T-helper 1 cell treated with Interleukin-12 subunit alpha and Interleukin-12 subunit beta and Interleukin-4 antibody, amounts not matched to agents 30 ng/mL and 1 ng/mL, for 36 hours (primary cell): ENCODE measurements around the gene COL15A1. TPM values are rescaled to one million over a fixed set of nuclear protein-coding genes. Genes with fewer than 3 reads are reported as not detected.

Experiments
- intact Hi-C: fragments of 100-400 bp; cut with micrococcal nuclease; formaldehyde crosslinking; loops from one replicate; pipeline ENCODE4 v1.15.1; 2024
- total RNA-seq: library from RNA; stranded (reverse); gene quantifications from 2 replicates; pipeline ENCODE4 v1.2.3, GENCODE V29; 2022

COL15A1 gene
- total RNA-seq, 1 donor from 2014 or later, result 0.51 TPM

GRCh38 chr9:98992107-98992884 lies 48.6 kb downstream of the COL15A1 start:
- intact Hi-C loops, result no loop called here

DNA sequence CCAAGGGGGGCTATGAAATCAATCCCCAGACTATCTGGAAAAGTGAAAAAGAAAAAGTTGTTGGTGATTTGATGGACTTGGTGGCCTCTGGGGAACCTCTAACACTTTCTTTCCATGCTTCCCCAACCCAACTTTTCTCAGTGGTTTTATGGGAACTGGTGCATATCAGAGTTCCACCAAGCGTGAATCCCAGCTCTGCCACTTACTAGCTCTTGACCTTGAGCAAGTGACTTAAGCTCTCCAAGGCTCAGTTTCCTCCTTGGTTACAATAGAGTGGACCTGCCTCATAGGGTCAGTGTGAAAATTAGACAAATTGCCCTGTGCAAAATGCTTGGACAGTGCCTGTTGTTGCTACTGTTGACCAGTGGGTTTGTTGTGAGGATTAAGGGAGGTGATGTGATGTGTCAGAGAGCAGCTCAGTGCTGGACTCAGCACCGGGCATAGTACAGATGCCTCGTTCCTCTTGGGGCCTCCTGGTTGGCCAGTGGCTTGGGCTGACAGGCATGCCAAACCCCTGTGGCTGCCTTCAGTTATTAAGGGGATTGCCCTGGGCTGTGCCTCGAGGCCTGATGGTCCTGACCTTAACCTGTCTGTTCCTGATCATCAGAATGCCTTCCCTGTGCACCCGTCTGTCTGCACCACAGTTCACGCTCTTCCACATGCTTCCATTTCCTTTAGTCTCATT lies 49.3 kb downstream of the COL15A1 start:
- intact Hi-C loops, result no loop called here

- intact Hi-C loops, result no loop called here
Measured at GRCh38 chr9:98993570-98993945, 49.9 kb downstream of the COL15A1 start.

- intact Hi-C loops, result no loop called here
Measured at GRCh38 chr9:98994172-98995058, 50.7 kb downstream of the COL15A1 start.

GRCh38 chr9:98995059-98995671 lies 51.5 kb downstream of the COL15A1 start:
- intact Hi-C loops, result no loop called here

DNA sequence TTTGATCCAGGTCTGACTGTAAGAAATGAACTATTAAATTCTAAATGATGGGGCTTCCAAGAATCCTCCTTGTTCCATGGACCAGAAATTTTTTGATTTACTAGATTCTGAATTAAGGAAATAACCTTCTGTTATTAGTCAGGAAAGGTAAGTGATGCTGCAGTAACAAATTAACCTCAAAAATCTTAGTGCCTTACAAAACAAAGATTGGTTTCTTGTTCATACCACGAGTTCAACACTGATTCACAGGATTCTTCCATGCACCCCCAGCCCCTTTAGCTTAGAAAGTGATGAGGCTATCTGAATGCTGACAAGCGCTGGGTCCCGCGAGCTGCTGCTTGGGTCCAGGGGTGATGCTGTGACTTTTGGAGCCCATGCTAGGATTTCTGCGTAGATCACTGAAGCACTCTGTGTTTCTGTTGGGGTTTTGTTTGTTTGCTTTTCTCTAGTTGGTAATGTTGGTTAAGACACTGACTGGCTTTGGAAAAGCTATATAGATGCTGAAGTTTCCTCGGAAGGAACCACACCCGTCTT lies 52.3 kb downstream of the COL15A1 start:
- intact Hi-C loops, result no loop called here

GRCh38 chr9:98997604-98998003 lies 53.9 kb downstream of the COL15A1 start:
- intact Hi-C loops, result no loop called here

GRCh38 chr9:98998441-98999151 lies 54.9 kb downstream of the COL15A1 start:
- intact Hi-C loops, result no loop called here

GRCh38 chr9:98999152-98999525 lies 55.4 kb downstream of the COL15A1 start:
- intact Hi-C loops, result no loop called here

DNA sequence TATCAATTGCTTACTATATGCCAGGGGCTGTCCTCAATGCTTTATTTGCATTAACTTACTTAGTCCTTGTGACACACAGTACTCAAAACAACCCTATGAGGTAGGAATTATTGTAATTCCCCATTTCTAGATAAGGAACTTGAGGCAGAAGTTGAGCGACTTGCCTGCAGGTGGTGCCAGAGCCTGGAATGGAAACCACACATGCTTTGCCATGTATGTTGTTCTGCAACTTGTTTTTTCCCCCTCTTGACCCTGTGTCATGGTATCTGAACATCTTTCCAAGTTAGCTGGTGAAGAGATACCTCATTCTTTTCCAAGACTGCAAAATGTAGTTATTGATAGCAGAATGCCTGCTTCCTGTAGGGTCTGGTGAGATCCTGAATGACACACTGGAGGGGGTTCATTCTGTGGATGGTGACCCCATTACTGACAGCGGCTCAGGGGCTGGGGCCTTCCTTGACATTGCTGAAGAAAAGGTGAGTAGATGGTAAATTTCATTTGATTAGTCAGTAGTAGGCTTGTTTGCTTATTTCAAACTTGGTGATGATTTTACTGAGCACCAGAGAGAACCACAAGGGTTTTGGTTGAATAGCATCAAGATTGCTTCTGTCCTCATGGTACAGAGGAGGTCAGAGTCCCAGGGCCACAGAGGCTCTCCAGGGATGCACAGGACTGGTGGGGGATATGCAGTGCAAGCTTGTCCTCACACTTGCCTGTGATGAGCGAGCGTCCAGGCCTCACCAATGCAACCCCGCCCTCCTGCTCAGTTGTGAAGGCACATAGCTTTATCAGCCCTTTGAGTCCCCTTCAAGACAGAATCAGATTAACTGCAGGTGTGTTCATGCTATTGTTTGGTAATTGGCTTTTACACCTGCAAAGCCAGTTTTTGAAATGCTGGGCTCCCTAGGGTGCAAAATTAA lies 57.0 kb downstream of the COL15A1 start:
- intact Hi-C loops, result loop anchor here (1.0 kb wide), 6 partner anchors 25 to 152 kb away; no protein-coding TSS in a partner anchor

GRCh38 chr9:99001892-99002291 lies 58.2 kb downstream of the COL15A1 start:
- intact Hi-C loops, result no loop called here

GRCh38 chr9:99002706-99003105 lies 59.0 kb downstream of the COL15A1 start:
- intact Hi-C loops, result no loop called here

GRCh38 chr9:99003308-99003707 lies 59.6 kb downstream of the COL15A1 start:
- intact Hi-C loops, result no loop called here

GRCh38 chr9:99004115-99004514 lies 60.4 kb downstream of the COL15A1 start:
- intact Hi-C loops, result no loop called here

GRCh38 chr9:99004717-99005460 lies 61.2 kb downstream of the COL15A1 start:
- intact Hi-C loops, result no loop called here

DNA sequence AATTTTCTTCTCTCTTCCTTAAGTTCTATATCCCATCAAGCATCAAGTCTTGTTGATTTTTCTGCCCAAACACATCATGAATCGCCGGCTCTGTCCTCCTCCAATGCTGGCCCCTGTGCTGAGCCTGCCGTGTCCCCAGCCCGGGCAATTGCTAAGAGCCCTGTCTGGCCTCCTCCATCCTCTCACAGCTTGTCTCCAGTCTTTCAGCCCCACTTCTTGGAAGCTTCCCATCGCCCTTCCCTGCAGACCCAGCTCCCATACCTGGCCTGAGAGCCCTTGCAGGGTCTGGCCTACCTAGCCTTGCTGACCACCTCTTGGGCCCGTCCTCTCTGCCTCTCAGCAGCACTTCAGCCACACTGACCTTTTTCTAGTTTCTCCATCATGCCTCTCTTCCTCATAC lies 61.9 kb downstream of the COL15A1 start:
- intact Hi-C loops, result no loop called here

- intact Hi-C loops, result no loop called here
Measured at GRCh38 chr9:99006511-99006910, 62.8 kb downstream of the COL15A1 start.

GRCh38 chr9:99006979-99007378 lies 63.3 kb downstream of the COL15A1 start:
- intact Hi-C loops, result no loop called here

DNA sequence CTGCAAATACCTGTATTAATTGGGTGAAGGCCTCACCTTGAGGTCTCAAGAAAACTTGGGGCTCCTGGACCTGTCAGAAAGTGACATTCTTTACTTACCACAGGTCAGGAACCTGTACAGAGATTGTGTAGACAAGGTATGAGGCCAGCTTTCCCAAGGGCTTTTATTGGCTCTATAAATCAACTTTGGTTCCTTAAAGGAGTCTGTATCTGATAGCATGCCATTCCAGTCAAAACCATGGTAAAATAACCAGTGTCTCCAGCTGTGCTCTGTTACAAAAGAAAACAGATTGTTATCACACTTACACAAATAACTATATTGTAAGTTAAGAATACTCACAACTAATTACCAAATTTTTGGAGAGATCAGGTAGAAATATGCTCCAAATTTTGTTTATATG lies 64.5 kb downstream of the COL15A1 start:
- intact Hi-C loops, result no loop called here
